GM13977 (cell line): ENCODE data around the gene TFCP2.

ENCODE experiments used
- DNase-seq: peaks from one replicate; pipeline ENCODE4 v3.0.0; 2012; ENCODE audit warnings: low spot score
- CTCF ChIP-seq: IDR thresholded peaks from 2 replicates; pipeline ENCODE4 v1.5.1; 2012; ENCODE audit warnings: mild to moderate bottlenecking, control low read depth; ENCODE audit not compliant: insufficient read depth; ENCODE audit errors: extremely low read depth, missing control alignments
- in situ Hi-C: fragments of 300-500 bp; cut with MboI; formaldehyde crosslinking; loops from one replicate; pipeline ENCODE4 v1.12.0; 2022; ENCODE audit warnings: low sequenced_read_pairs, low pct_unique_long_range_greater_than_20kb, mixed read lengths, inconsistent platforms; ENCODE audit not compliant: unreplicated experiment

Gene TFCP2

DNA sequence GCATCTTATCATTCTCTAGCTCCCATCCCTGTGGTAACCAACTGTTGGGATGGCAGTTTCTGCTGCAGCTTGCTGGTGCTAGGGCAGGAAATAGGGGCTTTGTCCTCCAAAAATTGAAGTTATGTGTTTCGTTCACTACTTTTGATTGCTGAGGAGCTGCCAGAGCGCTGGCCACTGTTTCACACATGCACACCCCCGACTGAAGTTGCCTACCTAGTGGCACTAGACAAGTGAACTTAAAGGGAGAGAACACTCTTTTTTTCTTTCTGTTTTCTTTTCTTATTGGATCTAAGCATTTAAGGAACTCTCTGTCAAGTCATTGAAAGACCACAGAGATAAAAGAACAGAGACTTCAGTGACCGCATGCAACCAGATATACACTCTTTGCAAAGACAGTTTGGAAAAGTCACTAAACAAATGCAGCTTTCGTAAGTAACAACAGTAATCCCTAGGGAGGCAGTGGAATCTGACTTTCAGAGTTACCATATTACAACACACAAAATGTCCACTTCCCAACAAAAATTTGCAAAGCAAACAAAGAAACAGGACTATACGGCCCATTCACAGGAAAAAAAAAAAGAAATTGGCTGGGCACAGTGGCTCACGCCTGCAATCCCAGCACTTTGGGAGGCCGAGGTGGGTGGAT lies 12.0 kb downstream of the TFCP2 start:
- no peak for DNase-seq
- in situ Hi-C loops: no loop called here

DNA sequence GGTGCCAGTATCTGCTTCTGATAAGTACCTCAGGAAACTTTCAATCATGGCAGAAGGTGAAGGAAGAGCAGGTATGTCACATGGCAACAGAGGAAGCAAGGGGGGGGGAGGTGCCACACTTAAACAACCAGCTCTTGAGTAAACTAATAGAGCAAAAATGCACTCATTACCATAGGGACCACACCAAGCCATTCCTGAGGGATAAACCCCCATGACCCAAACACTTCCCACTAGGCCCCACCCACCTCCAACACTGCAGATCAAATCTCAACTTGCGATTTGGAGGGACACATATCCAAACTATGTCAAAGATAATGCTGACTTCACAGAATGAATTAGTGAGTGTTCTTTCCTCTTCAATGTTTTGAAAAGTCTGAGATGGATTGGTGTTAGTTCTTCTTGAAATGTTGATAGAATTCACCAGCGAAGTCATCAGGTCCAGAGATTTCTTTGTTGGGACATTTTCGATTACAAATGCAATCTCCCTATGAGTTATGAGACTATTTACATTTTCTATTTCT lies 16.6 kb downstream of the TFCP2 start:
- TF ChIP-seq CTCF: no peak
- no peak for DNase-seq
- in situ Hi-C loops: no loop called here

More for the DNA sequence above, 12.0 kb downstream of the TFCP2 start:
- TF ChIP-seq CTCF: no peak

DNA sequence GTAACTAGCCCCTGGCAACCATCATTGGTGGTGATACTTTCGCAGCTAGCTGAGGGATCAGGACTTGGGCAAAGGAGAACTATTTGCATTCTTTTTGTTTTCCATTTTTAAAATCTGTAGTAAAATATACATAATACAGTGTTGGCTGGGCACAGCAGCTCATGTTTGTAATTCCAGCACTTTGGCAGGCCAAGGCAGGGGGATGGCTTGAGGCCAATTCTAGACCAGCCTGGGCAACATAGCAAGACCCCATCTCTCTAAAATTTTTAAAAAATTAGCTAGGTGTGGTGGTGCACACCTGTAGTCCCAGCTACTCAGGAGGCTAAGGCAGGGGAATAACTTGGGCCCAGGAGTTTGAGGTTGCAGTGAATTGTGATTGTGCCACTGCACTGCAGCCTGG lies 20.0 kb downstream of the TFCP2 start:
- in situ Hi-C loops: no loop called here
- DNase-seq: no peak
- TF ChIP-seq CTCF: no peak

DNA sequence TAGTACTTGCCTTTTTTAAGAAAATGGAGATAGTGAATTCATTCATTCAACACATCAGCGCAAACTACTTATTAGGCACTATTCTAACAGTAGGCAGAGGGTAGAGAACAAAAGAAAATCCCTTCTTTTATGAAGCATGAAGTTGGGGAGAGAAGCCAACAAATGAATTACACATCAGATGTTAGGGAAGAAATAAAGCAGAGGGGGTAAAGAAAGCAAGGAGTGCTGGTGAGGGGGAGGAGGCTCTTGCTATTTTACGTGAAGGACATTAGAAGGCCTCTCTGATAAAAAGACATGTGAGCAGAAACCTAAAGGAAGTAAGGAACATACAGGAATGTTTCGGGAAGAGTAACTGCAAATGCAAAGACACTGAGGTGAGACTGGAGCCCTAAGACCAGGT lies 22.2 kb downstream of the TFCP2 start:
- no peak for TF ChIP-seq CTCF
- no peak for DNase-seq
- in situ Hi-C loops: no loop called here

GRCh38 chr12:51147309-51147708 lies 25.6 kb downstream of the TFCP2 start:
- in situ Hi-C loops: no loop called here
- no peak for DNase-seq
- no peak for TF ChIP-seq CTCF

GRCh38 chr12:51139292-51139844 lies 33.6 kb downstream of the TFCP2 start:
- no peak for DNase-seq
- no peak for TF ChIP-seq CTCF
- in situ Hi-C loops: no loop called here
